ENCODE data around the gene DCAF5. TPM values are rescaled to one million over a fixed set of nuclear protein-coding genes. Genes with fewer than 3 reads are reported as not detected.
"Not testable (repeated sequence)": the region's sequence is repeated elsewhere in the genome, so short reads cannot be mapped to it uniquely, and the experiment has no call there.

DCAF5 gene
- total RNA-seq, 1 experiment from 2014 or later: 22.0 TPM

DNA sequence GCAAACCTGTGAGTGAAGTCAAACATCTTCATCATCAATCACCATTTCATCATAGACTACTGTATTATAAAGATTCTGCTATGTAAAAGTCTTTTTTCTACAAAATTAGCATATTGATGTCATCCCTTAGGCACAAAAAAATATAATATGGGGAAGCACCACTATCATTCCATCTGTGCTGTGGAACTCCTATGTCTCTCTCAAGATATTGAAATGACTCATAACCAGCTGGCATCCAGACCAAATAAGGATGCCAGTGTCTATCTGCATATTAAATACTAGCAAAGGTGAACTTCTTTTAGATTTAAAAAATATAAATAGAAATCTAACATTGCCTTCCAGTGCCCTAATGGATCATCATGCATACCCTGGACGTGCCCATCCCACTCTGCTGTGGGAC lies 17.9 kb upstream of the DCAF5 start:
- ChIA-PET CTCF (no interaction called here), POLR2A (ENCODE audit: low non-redundant PET) (no interaction called here)
- peaks cover 16% of the 10 kb centered on the region for H3K27me3 ChIP-seq (replicated peaks; ENCODE audit: insufficient read depth, low read depth, low read length, poor library complexity)
- no TSS peak for BruUV-seq (replicated peaks)
- TF ChIP-seq EZH2 (IDR thresholded peaks at IDR 0.05; ENCODE audit: borderline replicate concordance, low read depth, low read length, poor library complexity, severe bottlenecking) (no peak), CTCF (conservative IDR thresholded peaks at IDR 0.05; ENCODE audit: low read depth, low read length) (no peak)
- H3K4me1 ChIP-seq (ENCODE audit: insufficient read depth, low read length, poor library complexity, severe bottlenecking): no peaks in the 10 kb centered on the region
- H3K9me3 ChIP-seq (ENCODE audit: low read depth, low read length, poor library complexity, severe bottlenecking): no peaks in the 10 kb centered on the region
- no peak overlapping the region for H3K4me3 ChIP-seq (ENCODE audit: low read depth, low read length, poor library complexity, severe bottlenecking)
- H3K36me3 ChIP-seq (ENCODE audit: insufficient read depth, low read length, poor library complexity, severe bottlenecking): no peaks in the 10 kb centered on the region
- intact Hi-C loops (cut with micrococcal nuclease; ENCODE audit: unreplicated experiment): no loop called here
- no peak overlapping the region for H3K27ac ChIP-seq (ENCODE audit: low read depth, low read length, poor library complexity, severe bottlenecking)
- DNase-seq (ENCODE audit: low spot score): no peak

- DNase-seq (ENCODE audit: low spot score); H3K27ac ChIP-seq (ENCODE audit: low read depth, low read length, poor library complexity, severe bottlenecking); H3K4me3 ChIP-seq (ENCODE audit: low read depth, low read length, poor library complexity, severe bottlenecking); CTCF ChIA-PET; H3K36me3 ChIP-seq (ENCODE audit: insufficient read depth, low read length, poor library complexity, severe bottlenecking); BruUV-seq (replicated peaks); intact Hi-C loops (cut with micrococcal nuclease; ENCODE audit: unreplicated experiment); H3K9me3 ChIP-seq (ENCODE audit: low read depth, low read length, poor library complexity, severe bottlenecking); H3K4me1 ChIP-seq (ENCODE audit: insufficient read depth, low read length, poor library complexity, severe bottlenecking): not testable (repeated sequence)
- POLR2A ChIA-PET (ENCODE audit: low non-redundant PET): interaction anchor here (0.6 kb wide), 1 partner anchor 217 kb away, joined by 6 read pairs; no protein-coding TSS in a partner anchor
- peaks cover 31% of the 10 kb centered on the region for H3K27me3 ChIP-seq (replicated peaks; ENCODE audit: insufficient read depth, low read depth, low read length, poor library complexity)
Observed at GRCh38 chr14:69165787-69166186, 12.9 kb upstream of the DCAF5 start.

DNA sequence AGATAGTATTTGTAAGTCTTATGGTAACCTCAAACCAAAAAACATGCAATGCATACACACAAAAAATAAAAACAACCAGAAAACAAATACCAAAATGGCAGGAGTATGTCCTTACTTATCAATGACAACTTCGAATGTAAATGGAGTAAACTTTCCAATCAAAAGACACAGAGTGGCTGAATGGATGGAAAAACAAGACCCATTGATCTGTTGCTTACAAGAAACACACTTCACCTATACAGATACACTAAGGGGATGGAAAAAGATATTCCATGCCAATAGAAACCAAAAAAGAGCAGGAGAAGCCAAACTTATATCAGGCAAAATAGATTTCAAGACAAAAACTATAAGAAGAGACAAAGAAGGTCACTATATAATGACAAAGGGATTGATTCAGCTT lies 8.7 kb upstream of the DCAF5 start:
- POLR2A ChIA-PET (ENCODE audit: low non-redundant PET): no interaction called here
- TF ChIP-seq CTCF (conservative IDR thresholded peaks at IDR 0.05; ENCODE audit: low read depth, low read length) (no peak), EZH2 (IDR thresholded peaks at IDR 0.05; ENCODE audit: borderline replicate concordance, low read depth, low read length, poor library complexity, severe bottlenecking) (no peak)
- CTCF ChIA-PET: no interaction called here
- no peaks in the 10 kb centered on the region for H3K9me3 ChIP-seq (ENCODE audit: low read depth, low read length, poor library complexity, severe bottlenecking)
- no peak for DNase-seq (ENCODE audit: low spot score)
- no peak overlapping the region for H3K27ac ChIP-seq (ENCODE audit: low read depth, low read length, poor library complexity, severe bottlenecking)
- H3K36me3 ChIP-seq (ENCODE audit: insufficient read depth, low read length, poor library complexity, severe bottlenecking): no peaks in the 10 kb centered on the region
- H3K27me3 ChIP-seq (replicated peaks; ENCODE audit: insufficient read depth, low read depth, low read length, poor library complexity): peaks cover 51% of the 10 kb centered on the region
- H3K4me1 ChIP-seq (ENCODE audit: insufficient read depth, low read length, poor library complexity, severe bottlenecking): no peaks in the 10 kb centered on the region
- BruUV-seq (replicated peaks): no TSS peak
- H3K4me3 ChIP-seq (ENCODE audit: low read depth, low read length, poor library complexity, severe bottlenecking): no peak overlapping the region
- intact Hi-C loops (cut with micrococcal nuclease; ENCODE audit: unreplicated experiment): no loop called here

- no peak for DNase-seq (ENCODE audit: low spot score)
- Histone ChIP-seq H3K27ac (ENCODE audit: low read depth, low read length, poor library complexity, severe bottlenecking) (no peak overlapping the region), H3K36me3 (ENCODE audit: insufficient read depth, low read length, poor library complexity, severe bottlenecking) (no peaks in the 10 kb centered on the region), H3K4me3 (ENCODE audit: low read depth, low read length, poor library complexity, severe bottlenecking) (no peak overlapping the region), H3K27me3 (replicated peaks; ENCODE audit: insufficient read depth, low read depth, low read length, poor library complexity) (peaks cover 43% of the 10 kb centered on the region), H3K9me3 (ENCODE audit: low read depth, low read length, poor library complexity, severe bottlenecking) (no peaks in the 10 kb centered on the region), H3K4me1 (ENCODE audit: insufficient read depth, low read length, poor library complexity, severe bottlenecking) (no peaks in the 10 kb centered on the region)
- intact Hi-C loops (cut with micrococcal nuclease; ENCODE audit: unreplicated experiment): no loop called here
- CTCF ChIA-PET: no interaction called here
- BruUV-seq (replicated peaks): no TSS peak
- POLR2A ChIA-PET (ENCODE audit: low non-redundant PET): no interaction called here
- TF ChIP-seq CTCF (conservative IDR thresholded peaks at IDR 0.05; ENCODE audit: low read depth, low read length) (no peak), EZH2 (IDR thresholded peaks at IDR 0.05; ENCODE audit: borderline replicate concordance, low read depth, low read length, poor library complexity, severe bottlenecking) (no peak)
Observed at GRCh38 chr14:69156224-69156623, 3.3 kb upstream of the DCAF5 start.

Data from A673 (cell line).